ENCODE data around the gene SEPTIN2. TPM values are rescaled to one million over a fixed set of nuclear protein-coding genes. Genes with fewer than 3 reads are reported as not detected.
"Not testable (repeated sequence)": the region's sequence is repeated elsewhere in the genome, so short reads cannot be mapped to it uniquely, and the experiment has no call there.

SEPTIN2 gene
- polyA plus RNA-seq, 1 donor: 675 TPM

DNA sequence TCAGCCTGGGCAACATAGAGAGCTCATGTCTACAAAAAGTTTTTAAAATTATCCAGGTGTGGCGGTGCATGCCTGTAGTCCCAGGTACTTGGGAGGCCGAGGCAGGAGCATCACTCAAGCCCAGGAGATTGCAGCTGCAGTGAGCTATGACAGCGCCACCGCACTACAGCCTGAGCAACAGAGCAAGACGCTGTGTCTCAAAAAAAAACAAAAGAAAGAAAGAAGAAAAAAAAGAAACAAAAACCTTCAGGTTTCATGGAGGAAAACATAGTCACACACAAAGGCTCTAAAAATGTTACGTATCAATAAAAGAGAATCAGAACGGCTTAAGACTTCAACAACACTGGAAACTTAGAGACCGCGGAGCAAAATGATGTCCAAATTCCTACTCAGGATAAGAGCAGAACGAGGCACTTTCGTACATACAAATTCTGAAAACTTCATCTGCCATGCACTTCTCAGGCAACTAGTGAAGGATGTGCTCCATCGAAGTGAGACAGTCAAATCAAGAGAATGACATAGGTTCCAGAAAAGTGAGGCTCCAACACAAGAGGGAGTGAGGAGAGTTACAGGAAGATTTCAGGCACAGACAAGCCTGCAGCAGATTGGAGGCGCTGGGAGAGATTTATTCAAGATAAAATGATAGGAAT is 4.7 kb upstream of the SEPTIN2 start:
- no peak for DNase-seq

DNA sequence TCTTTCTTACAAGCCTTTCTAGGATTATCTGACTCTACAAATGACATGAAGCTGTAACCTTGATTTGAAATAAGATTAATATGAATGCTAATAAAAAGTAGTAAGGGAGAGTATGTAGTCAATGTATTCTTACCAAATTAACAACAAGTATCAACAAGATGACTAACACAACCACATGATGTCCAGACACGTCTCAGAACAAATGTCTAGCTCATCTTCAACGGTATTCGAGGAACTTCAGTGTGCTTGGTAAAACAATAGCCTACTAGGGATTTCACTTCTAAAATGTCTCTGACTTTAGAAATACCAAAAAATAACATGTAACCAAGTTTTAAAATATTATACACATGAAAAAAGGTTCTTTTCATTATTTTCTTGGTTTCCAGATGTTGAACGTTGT is 3.6 kb upstream of the SEPTIN2 start:
- no peak for DNase-seq

DNA sequence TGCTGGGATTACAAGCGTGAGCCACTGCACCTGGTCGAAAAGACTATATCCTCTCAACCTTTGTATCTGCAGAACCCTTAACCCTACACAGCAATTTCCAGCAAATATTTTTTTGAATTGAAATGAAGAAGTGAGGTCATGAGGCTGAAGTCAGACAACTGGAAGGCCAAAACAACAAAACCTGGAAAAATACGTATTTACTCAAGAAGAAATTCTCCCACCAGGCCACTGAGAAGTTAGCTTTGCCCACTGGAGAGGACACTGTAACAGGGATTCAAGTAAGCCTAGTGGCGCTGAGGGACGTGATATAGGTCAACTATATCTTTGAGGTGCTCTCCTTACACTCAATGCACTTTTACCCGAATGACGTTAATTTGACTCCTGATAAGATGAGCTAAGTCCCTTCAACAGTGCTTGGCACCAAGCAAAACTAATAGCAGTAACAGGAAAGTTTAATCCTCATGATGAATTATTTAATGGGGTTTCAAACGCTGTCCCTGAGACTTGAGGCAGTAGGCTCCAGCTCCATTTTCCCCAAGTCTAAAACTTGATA is 2.1 kb upstream of the SEPTIN2 start:
- DNase-seq: no peak

DNA sequence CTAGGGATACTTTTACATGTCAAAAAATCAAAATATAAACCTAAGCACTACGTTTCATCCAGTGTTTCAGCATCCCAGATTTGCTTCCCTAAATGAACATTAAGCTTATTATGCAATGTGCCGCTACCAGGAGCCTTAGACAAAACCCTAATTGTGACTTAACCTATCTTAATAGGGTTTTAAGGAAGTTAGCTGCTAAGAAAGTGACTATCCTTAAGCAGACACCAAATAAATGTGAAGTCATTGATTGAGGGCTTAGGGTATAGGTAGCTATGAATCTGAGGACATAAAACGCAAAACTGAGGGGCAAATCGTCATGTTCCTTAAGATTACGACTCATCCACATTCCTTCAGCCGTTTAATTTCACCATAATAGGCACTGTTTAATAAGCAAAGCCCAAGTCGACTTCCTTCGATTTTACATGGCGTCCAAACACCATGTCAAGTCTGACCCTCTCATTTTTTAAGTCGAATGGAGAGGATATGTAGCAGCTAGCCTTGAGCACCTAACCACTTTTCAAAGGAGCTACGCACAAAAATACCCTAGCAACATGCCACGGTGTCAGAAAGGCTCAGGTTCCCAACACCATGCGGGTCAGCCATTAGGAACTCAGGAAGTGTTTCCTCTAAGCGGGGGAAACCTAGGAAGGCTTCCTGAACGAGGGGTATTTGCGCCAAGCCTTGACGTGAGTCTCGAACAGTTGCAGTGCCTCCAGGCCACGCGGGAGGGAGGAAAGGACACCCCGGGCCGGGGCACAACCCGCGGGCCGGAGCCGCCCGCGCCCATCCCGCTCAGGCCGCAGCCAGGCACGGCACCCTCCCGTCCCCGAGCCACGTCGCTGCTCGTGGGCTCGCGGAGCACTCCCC is 1.3 kb upstream of the SEPTIN2 start:
- DNase-seq: peak; percentile 34

DNA sequence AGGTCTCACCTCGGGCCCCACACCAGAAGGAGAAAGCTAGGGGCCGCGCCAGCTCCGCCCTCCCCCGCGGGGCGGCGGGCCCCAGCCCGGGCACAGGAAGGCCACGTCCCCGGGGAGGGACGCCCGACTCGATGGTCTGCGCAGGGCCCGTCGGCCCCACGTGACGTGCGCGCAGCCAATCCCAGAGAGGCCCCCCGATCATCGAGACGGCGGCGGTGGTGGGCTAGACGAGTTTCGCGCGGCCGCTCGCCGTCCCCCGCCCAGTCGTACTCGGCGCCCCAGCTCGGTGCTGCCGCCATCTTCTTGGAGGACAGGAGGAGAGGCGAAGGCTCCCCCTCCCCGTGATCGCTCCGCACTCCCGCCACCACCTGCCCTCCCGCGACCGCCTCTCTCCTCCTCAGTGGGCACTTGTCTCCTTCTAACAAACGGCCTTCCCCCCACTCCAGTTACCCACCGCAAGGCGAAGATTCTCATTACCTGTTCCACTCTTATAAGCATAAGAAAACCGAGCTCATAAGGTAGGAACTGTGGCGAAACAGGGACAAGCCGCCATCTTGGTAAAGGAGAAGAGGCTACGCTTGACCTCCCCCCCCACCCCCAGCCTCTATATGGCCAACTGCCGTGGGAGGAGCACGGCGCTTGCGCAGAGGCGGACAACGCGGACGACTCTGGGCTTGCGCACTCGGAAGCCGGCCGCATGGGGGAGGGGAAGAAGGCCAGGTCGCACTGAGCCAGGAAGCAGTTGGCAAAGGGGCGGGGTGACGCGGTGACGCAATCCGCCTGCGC is 439 bp upstream of the SEPTIN2 start, which contains the start of gene HDLBP:
TSS of gene HDLBP (minus strand) at position 580 of the 786 bp plus-strand sequence. CDS start 48,803 bp downstream, outside the sequence.
- peak; percentile 99 for DNase-seq

DNA sequence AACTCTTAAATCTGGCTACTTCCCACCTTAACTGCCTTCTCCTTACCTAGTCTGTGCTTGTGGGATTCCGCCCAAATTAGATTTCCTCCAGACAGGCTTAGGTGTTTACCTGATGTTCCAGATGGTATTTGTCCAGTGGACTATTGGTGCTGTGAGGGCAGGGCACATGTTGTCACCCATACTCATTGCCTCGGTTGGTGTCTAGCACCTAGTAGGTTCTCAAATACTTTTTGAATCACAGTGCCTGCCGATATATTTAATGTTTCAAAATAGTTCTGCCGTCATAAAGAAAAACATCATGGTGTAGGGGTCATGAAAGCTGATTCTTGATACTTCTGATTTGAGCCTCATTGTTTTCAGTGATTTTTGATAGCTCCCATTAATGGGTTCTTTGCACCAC is 1.1 kb downstream of the SEPTIN2 start:
- DNase-seq: no peak

DNA sequence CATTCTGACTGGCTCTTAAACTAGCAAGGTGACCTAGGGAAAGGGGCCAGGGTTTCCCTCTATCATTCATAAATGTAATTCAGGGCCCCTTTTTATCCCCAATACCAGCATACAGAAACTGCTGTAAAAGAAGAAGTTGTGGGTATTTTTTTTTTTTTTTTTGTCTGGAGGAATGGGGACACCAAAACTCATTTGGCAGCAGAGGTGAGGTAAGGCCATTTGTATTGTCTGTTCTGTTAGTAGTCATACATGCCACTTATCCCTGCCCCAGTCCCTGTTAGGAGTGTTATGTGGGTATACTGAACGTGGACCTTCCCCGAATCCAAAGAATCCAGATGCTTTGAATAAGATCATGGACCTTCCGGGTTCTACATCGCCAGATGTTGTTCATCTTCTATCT is 1.7 kb downstream of the SEPTIN2 start:
- DNase-seq: no peak

DNA sequence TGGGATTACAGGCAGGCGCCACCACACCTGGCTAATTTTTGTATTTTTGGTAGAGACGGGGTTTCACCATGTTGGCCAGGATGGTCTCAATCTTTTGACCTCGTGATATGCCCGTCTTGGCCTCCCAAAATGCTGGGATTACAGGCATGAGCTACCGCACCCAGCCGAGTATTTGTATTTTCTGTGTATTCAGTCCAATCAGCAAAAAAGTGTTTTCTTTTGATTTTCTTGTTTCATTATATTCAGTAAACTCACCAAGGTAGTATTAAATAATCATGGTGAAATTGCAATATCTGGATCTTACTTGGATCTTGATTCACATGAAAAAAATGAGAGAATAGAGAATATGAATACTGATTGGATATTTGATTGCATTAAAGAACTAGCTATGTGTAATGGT is 3.1 kb downstream of the SEPTIN2 start:
- DNase-seq: not testable (repeated sequence)

DNA sequence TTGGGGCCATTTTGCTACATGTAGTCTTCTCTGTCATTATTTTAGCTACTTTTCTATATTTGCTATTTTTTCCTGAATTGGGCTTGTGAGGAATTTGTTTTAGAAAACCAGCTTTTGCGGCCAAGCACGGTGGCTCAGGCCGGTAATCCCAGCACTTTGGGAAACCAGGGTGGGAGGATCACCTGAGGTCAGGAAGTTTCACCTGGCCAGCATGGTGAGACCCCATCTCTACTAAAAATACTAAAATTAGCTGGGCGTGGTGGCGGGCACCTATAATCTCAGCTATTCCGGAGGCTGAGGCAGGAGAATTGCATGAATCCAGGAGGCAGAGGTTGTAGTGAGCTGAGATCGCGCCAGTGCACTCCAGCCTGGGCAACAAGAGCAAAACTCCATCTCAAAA is 4.7 kb downstream of the SEPTIN2 start:
- no peak for DNase-seq

DNA sequence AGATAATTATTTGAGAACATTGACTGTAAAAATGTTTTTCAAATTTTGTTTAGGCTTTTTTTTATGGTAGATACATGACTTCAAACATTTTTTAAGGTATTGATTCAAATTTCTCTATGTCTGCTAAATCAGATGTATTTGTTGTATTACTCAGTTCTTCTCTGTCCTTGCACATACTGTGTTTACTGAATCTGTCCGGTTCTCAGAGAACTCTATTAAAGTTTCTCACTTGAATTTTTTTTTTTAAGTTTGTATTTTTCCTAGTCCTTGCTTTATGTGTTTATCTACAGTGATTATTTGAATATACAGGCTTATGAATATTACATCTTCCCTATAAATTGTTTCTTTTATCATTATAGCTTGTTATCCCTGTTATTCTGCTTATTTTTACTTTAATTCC is 5.3 kb downstream of the SEPTIN2 start:
- no peak for DNase-seq

DNA sequence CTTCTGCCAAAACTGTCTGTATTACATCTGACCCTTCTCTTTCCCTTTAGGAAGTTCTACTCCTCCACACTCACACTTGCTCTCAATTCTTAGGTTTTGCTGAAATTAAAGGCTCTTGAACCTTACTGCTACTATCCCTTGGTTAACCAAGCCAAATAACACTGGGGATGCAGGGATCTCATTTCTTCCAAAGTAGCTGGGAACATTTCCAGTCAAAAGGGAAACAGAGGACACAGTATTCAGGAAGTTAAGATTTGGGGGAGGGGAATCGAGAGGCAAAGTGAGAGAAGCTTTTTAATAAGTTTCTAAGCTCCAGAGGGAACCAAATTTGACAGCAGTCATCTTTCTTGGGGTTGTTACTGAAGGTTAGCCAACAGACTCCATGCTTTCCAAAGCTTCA is 6.2 kb downstream of the SEPTIN2 start:
- no peak for DNase-seq

DNA sequence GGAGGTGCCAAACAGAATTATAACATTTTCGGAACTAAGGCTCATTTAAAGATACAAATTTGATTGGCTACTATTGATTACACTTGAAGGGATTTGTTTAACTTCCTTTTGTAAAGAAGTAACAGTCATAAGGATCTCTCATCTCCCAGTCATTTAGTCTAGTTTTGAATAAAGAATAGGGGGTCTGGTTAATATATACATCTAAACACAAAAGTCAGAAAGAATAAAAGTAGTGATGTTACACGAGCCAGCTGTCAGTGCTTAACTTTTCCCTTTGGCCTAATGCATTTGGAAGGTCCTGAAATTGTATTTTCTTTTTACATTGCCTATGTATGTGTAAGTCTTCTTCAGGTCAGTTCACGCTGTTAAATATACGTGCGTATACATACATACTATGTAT is 8.1 kb downstream of the SEPTIN2 start:
- no peak for DNase-seq

DNA sequence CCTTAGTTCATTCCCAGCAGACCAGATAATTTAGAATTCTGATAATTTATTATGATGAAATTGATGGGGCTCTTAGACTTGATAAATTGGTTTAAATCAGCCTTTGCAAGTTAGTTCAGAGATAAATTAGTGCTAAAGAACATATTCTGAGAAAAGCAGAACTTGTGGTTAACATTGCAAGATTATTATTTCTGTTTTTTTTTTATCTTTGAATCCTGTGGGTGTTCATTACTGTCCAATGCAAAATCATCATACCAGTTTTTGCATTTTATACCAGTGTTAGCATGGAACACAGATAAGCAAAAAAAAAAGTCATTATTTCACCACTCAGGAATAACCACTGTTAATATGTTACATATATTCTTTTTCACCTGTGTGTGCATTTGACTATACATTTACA is 9.1 kb downstream of the SEPTIN2 start:
- DNase-seq: no peak

DNA sequence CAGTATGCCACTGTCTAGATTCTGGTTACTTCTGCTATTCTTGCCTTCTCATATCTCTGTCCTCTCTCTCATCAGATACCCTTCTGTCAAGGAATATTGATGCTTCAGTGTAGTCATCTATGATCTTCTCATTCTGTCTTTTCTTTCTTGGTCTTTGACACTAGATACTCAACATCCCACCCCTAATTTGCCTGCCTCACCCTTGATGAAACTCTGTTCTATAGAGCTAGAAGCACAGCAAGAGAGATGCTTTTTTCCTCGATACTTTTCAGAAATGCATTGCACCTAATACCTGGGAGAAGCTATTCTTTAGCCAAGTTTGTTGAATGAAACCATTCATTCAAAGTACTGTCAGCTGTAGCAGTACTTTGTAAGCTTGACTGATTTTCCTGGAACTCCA is 9.5 kb downstream of the SEPTIN2 start:
- no peak for DNase-seq

DNA sequence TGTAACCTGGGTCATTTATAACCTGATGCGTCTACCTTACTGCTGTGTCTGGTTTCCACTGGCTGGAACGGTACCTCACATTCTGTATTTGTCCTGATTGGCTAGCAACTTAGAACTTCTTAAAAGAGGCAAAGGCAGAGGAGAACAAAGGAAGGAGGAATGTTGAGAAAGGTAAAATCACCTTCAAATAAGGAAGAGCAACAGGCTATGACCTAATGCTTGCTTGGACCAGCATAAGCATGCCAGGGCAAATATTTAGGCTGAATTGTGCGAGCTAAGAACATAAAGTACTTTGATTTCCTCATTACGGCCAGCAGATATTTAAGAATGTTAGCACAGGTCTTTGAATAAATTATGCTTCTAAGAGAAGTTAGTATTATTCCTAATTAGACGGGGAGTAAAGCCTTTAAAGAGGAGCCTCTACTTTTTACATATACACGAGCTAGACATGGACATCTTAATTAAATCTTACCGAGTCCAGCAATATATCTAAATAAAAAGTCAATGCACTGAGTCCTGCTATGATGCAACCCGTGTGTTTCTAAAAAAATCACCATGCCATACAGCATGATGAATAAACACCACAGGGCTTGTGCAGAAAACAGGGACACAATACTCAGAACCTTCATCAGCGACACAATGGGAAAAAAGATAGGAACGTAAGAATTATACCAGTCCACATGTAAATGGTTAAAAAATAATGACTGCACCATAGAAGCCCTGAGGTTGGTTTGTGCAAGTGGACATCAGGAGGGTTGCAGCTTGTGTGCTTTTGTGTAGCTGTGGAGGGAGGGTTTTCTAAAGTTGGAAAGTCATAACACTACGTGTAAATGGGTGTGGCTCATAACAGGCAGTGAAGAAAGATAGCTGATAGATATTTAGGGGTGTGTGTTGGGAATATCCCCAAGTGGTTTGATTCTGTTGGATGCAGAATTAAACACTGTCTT is 14.2 kb downstream of the SEPTIN2 start:
- no peak for DNase-seq

DNA sequence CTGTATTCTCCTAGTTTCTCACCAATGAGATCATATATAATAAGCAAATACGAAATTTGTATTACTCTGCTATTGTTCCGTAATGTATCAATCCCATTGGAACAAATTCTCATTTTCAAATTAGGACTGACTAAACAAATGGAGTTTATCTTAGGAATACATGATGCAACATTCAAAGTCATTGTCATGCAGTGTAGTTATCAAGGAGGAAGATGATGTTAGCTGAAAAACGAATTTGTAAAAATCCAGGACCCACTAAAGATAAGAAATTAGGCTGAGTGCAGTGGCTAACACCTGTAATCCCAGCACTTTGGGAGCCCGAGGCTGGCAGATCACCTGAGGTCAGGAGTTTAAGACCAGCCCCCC is 14.9 kb downstream of the SEPTIN2 start:
- no peak for DNase-seq

DNA sequence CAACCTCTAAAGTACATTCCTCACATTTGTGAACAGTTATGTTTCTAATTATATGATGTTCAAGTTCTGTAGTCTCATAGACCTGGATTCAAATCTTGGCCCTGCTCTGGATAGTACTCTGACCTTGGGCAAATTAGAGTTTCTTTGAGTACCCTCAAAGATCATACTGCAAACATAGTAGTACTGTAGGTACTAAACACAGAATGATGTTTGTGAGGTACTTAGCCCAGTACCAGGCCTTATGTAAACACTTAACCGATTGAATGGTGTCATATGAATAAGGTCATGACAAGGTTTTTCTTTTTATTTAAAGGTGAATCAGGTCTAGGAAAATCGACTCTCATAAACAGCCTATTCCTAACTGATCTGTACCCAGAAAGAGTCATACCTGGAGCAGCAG is 19.1 kb downstream of the SEPTIN2 start:
- no peak for DNase-seq

DNA sequence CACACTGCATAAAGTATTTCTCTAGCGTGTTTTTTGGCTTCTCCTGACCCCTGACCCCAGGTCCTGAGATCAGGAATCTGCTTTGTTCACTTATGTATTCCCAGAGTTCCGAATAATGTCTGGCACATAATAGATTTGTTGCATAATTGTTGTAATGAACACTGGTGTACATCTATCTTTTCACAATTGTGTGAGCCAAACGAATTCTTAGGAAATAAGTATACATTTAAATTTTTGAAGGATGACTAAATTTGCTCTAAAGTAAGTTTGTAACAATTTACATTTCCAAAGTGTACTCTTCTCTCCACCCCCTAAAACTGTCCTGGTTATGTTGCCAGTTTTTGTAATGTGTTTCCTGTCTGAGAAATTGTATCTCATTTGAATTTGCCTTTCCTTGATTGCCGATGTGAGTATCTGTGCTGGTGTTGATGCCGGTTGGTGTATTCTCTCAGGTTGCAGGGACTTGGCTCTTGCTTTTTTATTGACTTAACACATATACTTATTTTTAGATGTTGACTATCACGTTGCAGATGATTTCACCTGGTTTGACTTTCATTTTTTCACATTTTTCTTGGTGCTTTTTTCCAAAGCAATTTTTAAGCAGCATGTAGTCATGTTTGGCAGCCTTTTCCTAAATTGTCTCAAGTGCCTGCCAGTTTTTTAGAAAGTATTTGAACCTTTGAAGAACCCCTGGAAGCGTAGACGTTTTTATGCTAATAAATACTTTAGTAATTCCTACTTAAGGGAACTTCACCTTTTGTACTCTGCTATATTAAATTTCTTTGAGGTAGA is 24.3 kb downstream of the SEPTIN2 start:
- no peak for DNase-seq

DNA sequence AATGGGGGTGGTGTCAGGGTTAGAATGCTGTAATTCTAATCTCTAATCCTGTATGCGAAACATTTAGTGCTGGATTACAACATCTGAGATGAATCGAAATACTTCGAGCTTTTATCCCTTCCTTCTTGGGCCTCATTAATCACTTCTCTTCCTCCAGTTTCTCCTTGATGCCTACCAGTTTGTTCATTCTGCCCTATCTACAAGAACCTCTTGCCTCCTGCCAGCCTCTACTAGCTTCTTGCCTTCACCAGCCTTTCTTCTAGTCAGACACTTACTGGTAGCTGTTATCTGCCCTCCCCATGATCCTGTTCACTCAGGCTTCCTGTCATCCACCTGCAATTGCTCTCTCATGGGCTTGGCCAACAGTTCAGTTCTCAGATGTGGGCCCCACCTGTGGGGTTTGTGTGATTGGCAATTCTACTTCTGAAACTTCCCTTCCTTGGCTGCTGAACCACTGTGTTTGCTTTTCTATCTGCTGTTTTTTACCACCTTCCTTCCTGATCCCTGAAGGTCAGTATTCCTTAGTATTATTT is 25.0 kb downstream of the SEPTIN2 start:
- no peak for DNase-seq

DNA sequence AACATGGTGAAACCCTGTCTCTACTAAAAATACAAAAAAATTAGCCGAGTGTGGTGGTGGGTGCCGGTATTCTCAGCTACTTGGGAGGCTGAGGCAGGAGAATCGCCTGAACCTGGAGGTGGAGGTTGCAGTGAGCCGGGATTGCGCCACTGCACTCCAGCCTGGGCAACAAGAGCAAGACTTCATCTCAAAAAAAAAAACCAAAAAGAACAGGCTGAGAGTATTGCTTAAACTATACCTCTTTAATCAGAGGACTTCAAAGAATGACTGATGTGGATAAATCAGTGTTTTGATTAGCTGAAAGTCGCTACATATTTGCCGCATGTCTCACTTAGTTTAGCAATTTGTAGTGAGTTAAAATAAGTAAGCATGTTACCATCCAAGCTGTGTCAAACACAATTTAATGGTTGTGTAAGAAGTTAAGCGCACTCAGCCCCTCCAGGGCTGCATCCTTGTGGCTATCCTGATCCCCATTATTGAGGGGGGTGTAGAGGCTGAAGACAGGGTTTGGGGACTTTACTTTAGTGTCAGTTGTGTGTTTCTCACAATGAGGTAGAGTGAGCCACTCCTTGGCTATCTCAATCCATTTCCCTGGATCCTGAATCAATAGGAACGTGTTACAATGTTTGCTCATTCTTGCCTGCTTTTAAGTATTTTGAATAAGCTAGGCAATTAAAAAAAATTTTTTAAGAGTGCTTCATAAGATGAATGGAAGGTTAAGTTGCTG is 29.4 kb downstream of the SEPTIN2 start:
- DNase-seq: no peak

Data from left kidney (tissue), 2 donors.